GM21717 (cell line): ENCODE results near the gene IRF7.

Experiments used
- ATAC-seq: cut with Tn5 transposase; IDR thresholded peaks from one replicate; pipeline ENCODE4 v1.9.1; 2021; ENCODE audit warnings: mild to moderate bottlenecking, moderate library complexity; ENCODE audit not compliant: unreplicated experiment

IRF7 gene

GRCh38 chr11:608791-609251 is 6.9 kb downstream of the IRF7 start:
- ATAC-seq: no peak

DNA sequence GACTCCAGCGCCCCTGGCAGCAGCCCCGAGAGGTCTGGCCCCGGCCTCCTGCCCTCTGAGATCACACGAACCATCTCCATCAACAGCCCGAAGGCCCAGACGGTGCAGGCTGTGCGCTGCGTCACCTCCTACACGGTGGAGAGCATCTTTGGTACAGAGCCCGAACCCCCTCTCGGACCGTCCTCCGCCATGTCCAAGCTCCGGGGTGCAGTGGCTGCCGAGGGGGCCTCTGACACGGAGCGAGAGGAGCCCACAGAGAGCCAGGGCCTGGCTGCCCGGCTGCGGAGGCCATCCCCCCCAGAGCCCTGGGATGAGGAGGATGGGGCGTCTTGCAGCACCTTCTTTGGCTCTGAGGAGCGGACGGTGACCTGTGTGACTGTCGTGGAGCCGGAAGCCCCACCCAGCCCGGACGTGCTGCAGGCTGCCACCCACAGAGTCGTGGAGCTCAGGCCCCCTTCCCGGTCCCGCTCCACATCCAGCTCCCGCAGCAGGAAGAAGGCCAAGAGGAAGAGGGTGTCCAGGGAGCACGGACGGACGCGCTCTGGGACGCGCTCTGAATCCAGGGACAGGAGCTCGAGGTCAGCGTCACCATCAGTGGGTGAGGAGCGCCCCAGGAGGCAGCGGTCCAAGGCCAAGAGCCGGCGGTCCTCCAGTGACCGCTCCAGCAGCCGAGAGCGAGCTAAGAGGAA is 7.6 kb downstream of the IRF7 start:
- ATAC-seq: no peak

DNA sequence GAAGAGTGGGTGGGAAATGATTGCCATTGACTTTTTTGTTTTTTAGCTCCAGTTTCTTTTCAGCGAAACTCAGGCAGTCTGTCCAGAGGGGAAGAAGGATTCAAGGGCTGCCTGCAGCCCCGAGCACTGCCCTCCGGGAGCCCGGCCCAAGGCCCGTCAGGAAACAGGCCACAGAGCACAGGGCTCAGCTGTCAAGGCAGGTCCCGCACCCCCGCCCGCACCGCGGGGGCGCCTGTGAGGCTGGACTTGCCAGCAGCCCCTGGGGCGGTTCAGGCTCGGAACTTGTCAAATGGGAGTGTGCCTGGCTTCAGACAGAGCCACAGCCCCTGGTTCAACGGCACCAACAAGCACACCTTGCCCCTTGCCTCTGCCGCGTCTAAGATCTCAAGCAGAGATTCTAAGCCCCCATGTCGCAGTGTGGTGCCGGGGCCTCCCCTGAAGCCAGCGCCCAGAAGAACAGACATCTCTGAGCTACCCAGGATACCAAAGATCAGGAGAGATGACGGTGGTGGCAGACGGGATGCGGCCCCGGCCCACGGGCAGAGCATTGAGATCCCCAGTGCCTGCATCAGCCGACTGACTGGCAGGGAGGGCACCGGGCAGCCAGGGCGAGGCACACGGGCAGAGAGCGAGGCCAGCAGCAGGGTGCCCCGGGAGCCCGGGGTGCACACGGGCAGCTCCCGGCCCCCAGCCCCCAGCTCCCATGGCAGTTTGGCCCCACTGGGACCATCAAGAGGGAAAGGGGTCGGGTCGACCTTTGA is 8.6 kb downstream of the IRF7 start:
- no peak for ATAC-seq

GRCh38 chr11:606245-606644 is 9.5 kb downstream of the IRF7 start:
- no peak for ATAC-seq

- ATAC-seq: no peak
Observed at GRCh38 chr11:605286-606129, 10.2 kb downstream of the IRF7 start.

GRCh38 chr11:603154-603553 is 12.6 kb downstream of the IRF7 start:
- ATAC-seq: no peak

GRCh38 chr11:601573-602245 is 14.0 kb downstream of the IRF7 start:
- ATAC-seq: no peak

DNA sequence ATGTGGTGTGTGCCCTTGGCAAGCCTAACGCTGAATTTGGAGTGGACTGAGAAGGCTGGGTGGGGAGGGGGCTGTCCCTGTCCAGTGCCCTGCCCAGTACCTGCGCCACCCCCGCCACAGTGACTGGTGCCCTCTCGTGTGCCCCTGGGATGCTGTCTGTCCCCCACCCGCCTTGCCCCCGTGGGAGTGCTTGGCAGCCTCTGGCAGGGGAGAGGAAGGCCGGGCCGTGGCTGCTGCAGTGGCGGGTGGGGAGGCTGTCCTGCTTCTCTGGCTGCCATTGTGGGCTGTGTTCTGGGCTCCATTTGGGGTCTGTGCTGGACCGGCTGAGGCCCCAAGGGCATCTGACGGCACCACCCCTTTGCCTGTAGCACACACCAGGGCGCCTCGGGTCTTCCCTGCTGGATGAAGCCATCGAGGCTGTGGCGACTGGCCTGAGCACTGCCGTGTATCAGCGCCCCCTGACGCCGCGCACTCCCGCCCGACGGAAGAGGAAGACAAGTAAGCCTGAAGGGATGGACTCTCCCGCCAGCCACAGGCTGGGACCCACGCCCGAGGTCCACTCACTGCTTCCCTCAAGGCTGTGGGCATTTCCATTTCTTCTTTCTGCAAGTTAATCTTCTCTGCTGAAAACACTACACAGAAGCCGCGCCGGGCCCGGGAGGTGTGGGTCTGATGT is 17.6 kb downstream of the IRF7 start:
- ATAC-seq: no peak

- no peak for ATAC-seq
Observed at GRCh38 chr11:597166-597725, 18.5 kb downstream of the IRF7 start.

GRCh38 chr11:596374-596773 is 19.4 kb downstream of the IRF7 start:
- ATAC-seq: no peak

DNA sequence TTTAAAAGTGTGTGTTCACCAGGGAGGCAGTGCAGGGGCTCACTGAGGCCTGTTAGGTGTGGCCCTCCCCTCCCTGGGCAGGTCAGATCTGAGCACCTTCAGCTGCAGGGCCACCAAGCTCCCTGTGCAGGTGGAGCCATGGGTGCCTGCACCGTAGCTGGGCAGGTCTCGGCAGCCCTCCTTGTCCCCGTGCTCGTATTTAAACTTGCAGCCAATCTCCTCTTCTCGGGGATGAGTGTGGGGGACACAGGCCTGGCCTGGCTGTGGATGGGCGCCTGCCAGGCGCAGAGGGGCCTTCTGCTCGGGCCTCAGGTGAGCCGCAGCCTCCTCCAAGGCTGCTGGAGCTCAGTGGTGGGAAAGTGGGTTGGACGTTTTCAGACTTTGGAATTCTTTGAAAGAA is 20.4 kb downstream of the IRF7 start:
- ATAC-seq: no peak

DNA sequence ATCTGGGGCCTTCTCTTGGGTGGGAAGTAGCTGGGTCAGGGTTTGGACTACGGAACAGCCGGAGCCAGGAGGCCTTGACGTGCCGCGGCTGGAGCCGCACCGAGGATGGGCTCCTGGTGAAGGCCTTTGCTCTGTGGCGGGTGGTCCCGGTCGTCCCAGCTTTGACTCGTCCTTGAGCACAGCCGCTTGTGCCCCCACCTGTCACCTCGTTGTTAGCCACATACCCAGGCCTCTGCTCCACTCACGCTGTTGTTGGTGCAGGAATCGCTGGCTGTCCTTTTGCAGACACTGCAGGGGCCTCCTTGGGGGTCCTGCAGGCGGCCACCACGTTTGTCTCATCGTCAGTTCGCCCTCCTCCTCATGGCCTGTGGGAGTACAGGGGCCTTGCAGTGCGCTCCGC is 22.4 kb downstream of the IRF7 start:
- ATAC-seq: no peak

- no peak for ATAC-seq
Observed at GRCh38 chr11:592918-593317, 22.8 kb downstream of the IRF7 start.

- ATAC-seq: no peak
Observed at GRCh38 chr11:592501-592900, 23.2 kb downstream of the IRF7 start.

- ATAC-seq: no peak
Observed at GRCh38 chr11:590997-591396, 24.8 kb downstream of the IRF7 start.

- no peak for ATAC-seq
Observed at GRCh38 chr11:589798-590197, 26.0 kb downstream of the IRF7 start.

DNA sequence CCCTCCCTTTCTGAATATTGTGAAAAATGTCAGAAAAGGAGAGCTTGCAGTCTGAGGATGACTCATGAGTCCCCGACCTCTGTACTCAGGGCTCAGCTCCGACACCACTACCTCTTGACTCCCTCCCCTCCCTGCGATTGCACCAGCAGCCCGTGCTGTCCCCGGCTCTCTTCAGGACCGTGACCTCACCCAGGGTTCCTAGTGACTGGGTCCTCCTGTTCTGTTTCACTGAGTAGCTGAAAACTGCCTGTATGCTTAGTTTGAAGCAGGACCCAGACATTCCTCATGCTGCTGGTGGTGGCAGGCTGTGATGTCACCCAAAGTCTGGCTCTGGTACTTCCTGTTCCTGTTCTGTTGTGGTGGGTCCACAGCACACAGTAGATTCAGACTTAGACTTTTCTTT is 27.8 kb downstream of the IRF7 start:
- no peak for ATAC-seq

DNA sequence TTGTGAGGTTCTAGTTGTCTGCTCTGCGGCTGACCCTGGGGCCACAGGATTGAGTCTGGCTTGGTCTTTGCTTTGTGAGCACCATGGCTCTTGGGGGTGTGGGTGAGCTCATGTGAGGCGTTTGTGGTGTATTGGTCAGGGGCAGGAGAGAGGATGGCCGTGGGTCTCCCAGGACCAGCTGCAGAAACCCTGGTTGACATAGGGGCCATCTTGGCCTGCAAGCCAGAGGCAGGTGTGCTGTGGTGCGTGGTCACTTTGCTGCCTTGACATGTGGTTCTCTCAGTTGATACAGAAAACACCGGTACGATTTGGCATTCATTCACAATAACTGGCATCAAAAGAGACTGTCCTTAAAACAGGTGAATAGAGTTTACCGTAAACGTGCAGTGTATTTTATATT is 28.2 kb downstream of the IRF7 start:
- no peak for ATAC-seq

GRCh38 chr11:586376-587316 is 29.1 kb downstream of the IRF7 start:
- no peak for ATAC-seq
